Neural cell (in vitro differentiated cells): ENCODE results near the gene ATP6V1F. TPM values are rescaled to one million over a fixed set of nuclear protein-coding genes. Genes with fewer than 3 reads are reported as not detected.

Source experiments
- H2AFZ ChIP-seq: fragments of 200-600, 300-800 bp; sonication (generic), shearing (Covaris generic); 2 replicates; pipeline ENCODE4 v1.6.0; 2014; ENCODE audit warnings: low read depth, mild to moderate bottlenecking, antibody characterized with exemption, low read length, moderate library complexity
- H3F3A ChIP-seq: fragments of 200-600 bp; shearing (Covaris generic); 2 replicates; pipeline ENCODE4 v1.6.1; 2016; ENCODE audit warnings: mild to moderate bottlenecking, moderate library complexity, mixed read lengths, antibody characterized with exemption, low read length; ENCODE audit not compliant: insufficient read depth, poor library complexity, severe bottlenecking
- H3K27ac ChIP-seq: fragments of 200-600, 300-800 bp; sonication (generic), shearing (Covaris generic); 2 replicates; pipeline ENCODE4 v1.5.1; 2014; ENCODE audit warnings: mild to moderate bottlenecking, low read length, moderate library complexity
- H3K27me3 ChIP-seq: fragments of 300-800, 200-600 bp; sonication (generic), shearing (Covaris generic); 2 replicates; pipeline ENCODE4 v1.6.0; 2014; ENCODE audit warnings: mild to moderate bottlenecking, low read depth, low read length, moderate library complexity; ENCODE audit not compliant: insufficient read depth
- H3K36me3 ChIP-seq: fragments of 300-800, 200-600 bp; sonication (generic), shearing (Covaris generic); 2 replicates; pipeline ENCODE4 v1.5.1; 2014; ENCODE audit warnings: mild to moderate bottlenecking, antibody characterized with exemption, low read length, moderate library complexity; ENCODE audit not compliant: insufficient read depth
- H3K4me2 ChIP-seq: fragments of 300-800, 200-600 bp; sonication (generic), shearing (Covaris generic); 2 replicates; pipeline ENCODE4 v1.6.0; 2014; ENCODE audit warnings: mild to moderate bottlenecking, low read length
- H3K4me3 ChIP-seq: fragments of 300-800, 200-600 bp; sonication (generic), shearing (Covaris generic); 2 replicates; pipeline ENCODE4 v1.5.1; 2014; ENCODE audit warnings: mild to moderate bottlenecking, low read length, moderate library complexity
- H3K79me2 ChIP-seq: fragments of 200-600 bp; shearing (Covaris generic); replicated peaks from 2 replicates; pipeline ENCODE4 v1.6.0; 2014; ENCODE audit warnings: mild to moderate bottlenecking, low read length, moderate library complexity; ENCODE audit not compliant: insufficient read depth
- H3K9ac ChIP-seq: fragments of 300-800, 200-600 bp; sonication (generic), shearing (Covaris generic); 2 replicates; pipeline ENCODE4 v1.6.1; 2016; ENCODE audit warnings: mild to moderate bottlenecking, low read length, mixed read lengths
- H3K9me2 ChIP-seq: fragments of 200-600 bp; shearing (Covaris generic); 2 replicates; pipeline ENCODE4 v1.6.1; 2016; ENCODE audit warnings: mild to moderate bottlenecking, low read length, mixed read lengths; ENCODE audit not compliant: insufficient read depth
- H3K9me3 ChIP-seq: fragments of 200-600, 300-800 bp; sonication (generic), shearing (Covaris generic); 2 replicates; pipeline ENCODE4 v1.6.1; 2016; ENCODE audit warnings: mild to moderate bottlenecking, mixed run types, low read length, moderate library complexity, mixed read lengths
- H4K20me1 ChIP-seq: fragments of 200-600 bp; shearing (Covaris generic); 2 replicates; pipeline ENCODE4 v1.6.1; 2016; ENCODE audit warnings: mild to moderate bottlenecking, mixed run types; ENCODE audit not compliant: insufficient read depth
- EP300 ChIP-seq: fragments of 450-650 bp; conservative IDR thresholded peaks from 2 replicates; pipeline ENCODE4 v1.6.1; 2014; ENCODE audit warnings: antibody characterized with exemption, mild to moderate bottlenecking, moderate library complexity; ENCODE audit not compliant: poor library complexity, severe bottlenecking
- EZH2 ChIP-seq: fragments of 200-600, 300-800 bp; shearing (Covaris generic), sonication (generic); IDR thresholded peaks from 2 replicates; pipeline ENCODE4 v1.6.1; 2014; ENCODE audit warnings: antibody characterized with exemption, low read length, borderline replicate concordance, mild to moderate bottlenecking; ENCODE audit not compliant: insufficient read depth, poor library complexity, severe bottlenecking
- MXI1 ChIP-seq: fragments of 450-650 bp; conservative IDR thresholded peaks from 2 replicates; pipeline ENCODE4 v1.6.1; 2014; ENCODE audit warnings: antibody characterized with exemption, mild to moderate bottlenecking; ENCODE audit not compliant: poor library complexity, severe bottlenecking
- POLR2AphosphoS5 ChIP-seq: IDR thresholded peaks from 2 replicates; pipeline ENCODE4 v1.6.1; 2012
- RAD21 ChIP-seq: fragments of 450-650 bp; conservative IDR thresholded peaks from 2 replicates; pipeline ENCODE4 v1.6.1; 2014; ENCODE audit warnings: antibody characterized with exemption, mild to moderate bottlenecking, moderate library complexity
- REST ChIP-seq: IDR thresholded peaks from 2 replicates; pipeline ENCODE4 v1.6.1; 2012; ENCODE audit warnings: borderline replicate concordance
- SMC3 ChIP-seq: fragments of 450-650 bp; conservative IDR thresholded peaks from 2 replicates; pipeline ENCODE4 v1.6.1; 2014; ENCODE audit warnings: antibody characterized with exemption, mild to moderate bottlenecking, moderate library complexity; ENCODE audit not compliant: poor library complexity
- TAF1 ChIP-seq: IDR thresholded peaks from 2 replicates; pipeline ENCODE4 v1.6.1; 2012; ENCODE audit warnings: low read depth
- polyA plus RNA-seq: library from polyadenylated mRNA; depleted of rRNA; stranded (reverse); fragments of >200 nt; gene quantifications from 2 replicates; pipeline ENCODE4 v1.2.3, GENCODE V29; 2014
- TF ChIP-seq, protein P1 (sequence below): fragments of 450-650 bp; IDR thresholded peaks from 2 replicates; pipeline ENCODE4 v1.5.1; 2014; ENCODE audit warnings: antibody characterized with exemption, mild to moderate bottlenecking, moderate library complexity; ENCODE audit not compliant: poor library complexity, severe bottlenecking

The ATP6V1F gene
- polyA plus RNA-seq, 1 donor from 2014 or later = 246 TPM

- no peaks in the 10 kb centered on the region for H4K20me1 ChIP-seq
- peaks cover 11% of the 10 kb centered on the region for H3K79me2 ChIP-seq
- no peak overlapping the region for H3K4me3 ChIP-seq
- H3K9me3 ChIP-seq = no peaks in the 10 kb centered on the region
- H2AFZ ChIP-seq = no peak overlapping the region
- H3K9ac ChIP-seq = no peak overlapping the region
- TF ChIP-seq EZH2 (no peak), RAD21 (no peak), POLR2AphosphoS5 (no peak), EP300 (no peak), MXI1 (no peak), REST (no peak), TAF1 (no peak), SMC3 (no peak)
- TF ChIP-seq, protein P1, sequence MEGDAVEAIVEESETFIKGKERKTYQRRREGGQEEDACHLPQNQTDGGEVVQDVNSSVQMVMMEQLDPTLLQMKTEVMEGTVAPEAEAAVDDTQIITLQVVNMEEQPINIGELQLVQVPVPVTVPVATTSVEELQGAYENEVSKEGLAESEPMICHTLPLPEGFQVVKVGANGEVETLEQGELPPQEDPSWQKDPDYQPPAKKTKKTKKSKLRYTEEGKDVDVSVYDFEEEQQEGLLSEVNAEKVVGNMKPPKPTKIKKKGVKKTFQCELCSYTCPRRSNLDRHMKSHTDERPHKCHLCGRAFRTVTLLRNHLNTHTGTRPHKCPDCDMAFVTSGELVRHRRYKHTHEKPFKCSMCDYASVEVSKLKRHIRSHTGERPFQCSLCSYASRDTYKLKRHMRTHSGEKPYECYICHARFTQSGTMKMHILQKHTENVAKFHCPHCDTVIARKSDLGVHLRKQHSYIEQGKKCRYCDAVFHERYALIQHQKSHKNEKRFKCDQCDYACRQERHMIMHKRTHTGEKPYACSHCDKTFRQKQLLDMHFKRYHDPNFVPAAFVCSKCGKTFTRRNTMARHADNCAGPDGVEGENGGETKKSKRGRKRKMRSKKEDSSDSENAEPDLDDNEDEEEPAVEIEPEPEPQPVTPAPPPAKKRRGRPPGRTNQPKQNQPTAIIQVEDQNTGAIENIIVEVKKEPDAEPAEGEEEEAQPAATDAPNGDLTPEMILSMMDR = no peak
- H3K27ac ChIP-seq = no peak overlapping the region
- H3F3A ChIP-seq = no peaks in the 10 kb centered on the region
- no peaks in the 10 kb centered on the region for H3K9me2 ChIP-seq
- no peak overlapping the region for H3K4me2 ChIP-seq
- H3K27me3 ChIP-seq = no peaks in the 10 kb centered on the region
- no peaks in the 10 kb centered on the region for H3K36me3 ChIP-seq
These were observed 2.2 kb upstream of the ATP6V1F start for GRCh38 chr7:128860158-128861073.

- H3K9ac ChIP-seq = peak overlapping the region; percentile 24
- TF ChIP-seq, protein P1 = no peak
- TF ChIP-seq EP300 (no peak), EZH2 (no peak), SMC3 (no peak), TAF1 (no peak), MXI1 (no peak), RAD21 (no peak)
- peak overlapping the region; percentile 28 for H3K27ac ChIP-seq
These were observed 592 bp upstream of the ATP6V1F start for GRCh38 chr7:128861957-128862570.

More at GRCh38 chr7:128861957-128862570, 592 bp upstream of the ATP6V1F start:
- H3K79me2 ChIP-seq = peaks cover 11% of the 10 kb centered on the region
- peak overlapping the region; percentile 37 for H3K4me2 ChIP-seq
- no peaks in the 10 kb centered on the region for H3K36me3 ChIP-seq
- no peaks in the 10 kb centered on the region for H3K27me3 ChIP-seq
- H2AFZ ChIP-seq = peak overlapping the region; percentile 71
- no peaks in the 10 kb centered on the region for H4K20me1 ChIP-seq
- peak overlapping the region; percentile 85 for H3K4me3 ChIP-seq
- no peaks in the 10 kb centered on the region for H3F3A ChIP-seq
- H3K9me2 ChIP-seq = no peaks in the 10 kb centered on the region
- no peaks in the 10 kb centered on the region for H3K9me3 ChIP-seq
